Measurements from ENCODE around the gene EIF4G3.

- TF ChIP-seq CTCF (IDR thresholded peaks at IDR 0.05; ENCODE audit: low read length): no peak
- TF ChIP-seq EZH2 (IDR thresholded peaks at IDR 0.05; ENCODE audit: borderline replicate concordance, low read length): no peak
Measured at GRCh38 chr1:20903437-20903836, 273.3 kb downstream of the EIF4G3 start.

Data from OCI-LY1 (cell line).